Measurements from ENCODE around the gene TTC19.
"Not testable (repeated sequence)": the region's sequence is repeated elsewhere in the genome, so short reads cannot be mapped to it uniquely, and the experiment has no call there.

The TTC19 gene

GRCh38 chr17:15973016-15973415 lies 26.6 kb upstream of the TTC19 start:
- no peak for DNase-seq

- no peak for DNase-seq
Measured at GRCh38 chr17:15973834-15974233, 25.8 kb upstream of the TTC19 start.

- DNase-seq = no peak
Measured at GRCh38 chr17:15977894-15978293, 21.7 kb upstream of the TTC19 start.

GRCh38 chr17:15978606-15979005 lies 21.0 kb upstream of the TTC19 start:
- DNase-seq = no peak

- DNase-seq = not testable (repeated sequence)
Measured at GRCh38 chr17:15979013-15979412, 20.6 kb upstream of the TTC19 start.

- DNase-seq = no peak
Measured at GRCh38 chr17:15981208-15981607, 18.4 kb upstream of the TTC19 start.

GRCh38 chr17:15981646-15982580 lies 17.7 kb upstream of the TTC19 start:
- DNase-seq = no peak

- DNase-seq = no peak
Measured at GRCh38 chr17:15996322-15996721, 3.3 kb upstream of the TTC19 start.

GRCh38 chr17:15998031-15998562 lies 1.5 kb upstream of the TTC19 start:
- no peak for DNase-seq

GRCh38 chr17:15999974-16000827 lies 577 bp downstream of the TTC19 start:
- DNase-seq = peak; percentile 56

- DNase-seq = no peak
Measured at GRCh38 chr17:16001226-16001897, 1.7 kb downstream of the TTC19 start.

GRCh38 chr17:16002708-16003260 lies 3.2 kb downstream of the TTC19 start:
- no peak for DNase-seq

GRCh38 chr17:16003841-16004240 lies 4.2 kb downstream of the TTC19 start:
- DNase-seq = no peak

GRCh38 chr17:16005636-16006035 lies 6.0 kb downstream of the TTC19 start:
- DNase-seq = no peak

GRCh38 chr17:16007439-16007838 lies 7.8 kb downstream of the TTC19 start:
- DNase-seq = no peak

GRCh38 chr17:16013943-16014407 lies 14.4 kb downstream of the TTC19 start:
- no peak for DNase-seq

GRCh38 chr17:16019347-16019746 lies 19.7 kb downstream of the TTC19 start:
- no peak for DNase-seq

- DNase-seq = no peak
Measured at GRCh38 chr17:16023881-16024280, 24.3 kb downstream of the TTC19 start.

GRCh38 chr17:16025202-16025601 lies 25.6 kb downstream of the TTC19 start:
- no peak for DNase-seq

- no peak for DNase-seq
Measured at GRCh38 chr17:16026895-16027294, 27.3 kb downstream of the TTC19 start.

GRCh38 chr17:16027708-16028584 lies 28.3 kb downstream of the TTC19 start:
- DNase-seq = no peak
